NCI-H748 treated with DMSO at 0.1 percent for 48 hours (cell line): ENCODE results near the gene CYP27B1.

ENCODE experiments used
- DNase-seq: peaks from one replicate; lab custom pipeline; 2025; lab: John Stamatoyannopoulos, UW

Gene CYP27B1

DNA sequence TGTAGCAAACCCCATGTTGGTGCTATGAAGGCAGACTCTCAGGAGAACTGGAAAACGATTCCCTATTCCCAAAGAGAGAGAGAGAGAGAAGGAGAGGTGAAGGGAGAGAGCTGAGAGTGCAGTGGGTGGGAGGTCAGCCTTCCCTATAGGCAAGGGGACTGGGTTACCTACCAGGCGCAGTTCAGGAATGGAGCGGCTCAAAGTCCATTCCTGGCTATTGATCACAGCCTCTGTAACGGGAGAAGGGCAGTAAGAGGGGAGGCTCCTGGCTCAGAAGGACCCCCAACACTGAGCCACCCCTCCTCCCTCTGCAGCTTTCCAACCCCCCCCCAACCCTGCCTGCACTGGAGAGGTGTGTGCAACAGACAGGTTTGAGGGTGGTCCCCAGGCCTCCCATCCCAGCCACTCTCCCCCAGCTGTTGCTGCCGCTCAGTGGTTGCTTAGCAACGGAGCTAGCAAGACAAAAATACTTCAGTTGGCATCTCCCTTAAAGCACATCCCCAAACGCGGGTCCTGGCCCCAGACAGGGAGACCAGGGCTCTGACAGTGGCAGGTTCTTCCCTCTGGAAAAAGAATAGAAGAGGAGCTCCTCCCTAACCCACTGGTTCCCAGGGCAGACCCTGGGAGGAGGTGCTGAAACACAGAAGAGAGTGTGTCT, 31.6 kb downstream of the CYP27B1 start:
- DNase-seq, result peak; percentile 54

DNA sequence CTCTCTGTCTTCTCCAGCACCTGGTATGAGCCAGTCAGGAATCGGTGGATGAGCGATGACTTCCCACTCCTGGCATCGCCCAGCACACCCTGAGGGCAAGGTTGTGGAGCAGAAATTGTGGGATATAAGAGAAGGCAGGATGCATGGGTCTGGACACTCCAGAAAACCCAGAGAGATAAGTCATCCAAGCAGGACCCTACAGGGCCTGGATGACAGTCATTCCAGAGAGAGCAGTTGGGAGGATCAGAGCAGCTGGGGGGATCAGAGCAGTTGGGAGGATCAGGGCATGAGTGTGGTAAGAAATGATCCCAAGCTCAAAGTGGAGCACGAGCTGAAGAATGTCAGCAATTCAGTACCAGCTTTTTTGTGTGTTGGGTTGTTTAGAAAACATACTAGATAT, 32.3 kb downstream of the CYP27B1 start:
- no peak for DNase-seq

DNA sequence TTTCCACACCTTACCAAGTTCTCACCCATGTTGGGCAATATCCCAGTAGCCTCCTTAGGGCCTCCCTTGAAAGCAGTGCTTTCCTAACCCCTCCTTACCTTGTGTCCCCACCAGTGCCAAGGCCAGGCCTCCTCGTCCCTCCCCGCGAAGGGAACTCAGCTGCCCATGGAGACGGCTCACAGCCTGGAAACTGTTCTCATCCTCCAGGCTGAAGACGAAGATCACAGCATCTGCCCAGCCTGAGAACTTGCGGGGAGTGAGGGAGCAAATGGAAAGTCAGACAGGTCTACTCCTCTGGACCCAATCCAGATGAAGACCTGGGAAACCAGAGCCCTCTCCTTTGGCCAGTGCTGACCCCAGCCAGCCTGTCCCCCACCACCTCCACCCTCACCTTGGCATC, 33.0 kb downstream of the CYP27B1 start:
- no peak for DNase-seq

DNA sequence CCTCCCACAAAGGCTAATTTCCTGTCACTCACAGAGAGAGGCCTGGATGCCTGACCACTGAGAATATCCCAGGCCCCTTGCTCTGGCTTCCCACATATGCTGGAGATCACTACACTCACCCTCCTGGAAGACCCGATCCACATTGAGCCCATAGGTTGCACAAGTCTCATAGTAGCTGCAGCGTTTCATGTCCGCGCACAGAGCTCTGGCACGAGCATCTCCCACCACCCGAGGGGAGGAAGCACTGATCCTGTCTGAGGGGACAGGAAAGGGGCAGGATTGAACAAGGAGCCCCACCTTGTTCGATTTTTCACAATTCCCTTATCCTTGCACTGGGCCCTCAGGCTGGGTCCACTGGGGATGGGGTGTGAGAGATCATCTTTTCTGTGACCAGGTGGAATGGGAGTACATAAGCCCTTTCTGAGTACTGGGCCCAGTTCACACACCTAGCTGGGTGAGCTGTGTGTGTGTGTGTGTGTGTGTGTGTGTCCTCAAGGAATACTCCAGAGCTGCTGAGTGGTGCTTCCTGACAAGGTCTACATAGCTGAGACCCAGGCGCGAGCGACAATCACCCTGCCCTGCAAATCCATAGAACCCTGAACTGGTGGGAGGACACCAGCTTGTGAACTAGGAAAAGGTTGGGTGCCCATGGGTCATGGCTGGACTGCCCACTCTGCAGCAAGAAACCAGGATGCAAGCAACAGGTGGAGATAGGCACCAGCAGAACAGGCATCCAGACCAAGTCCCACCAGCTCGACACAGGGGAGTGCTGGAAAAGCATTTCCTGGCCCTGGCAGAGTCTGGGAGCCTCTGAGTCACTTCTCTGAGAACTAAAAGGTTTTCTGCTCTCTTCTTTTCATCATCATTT, 33.9 kb downstream of the CYP27B1 start:
- DNase-seq, result no peak

DNA sequence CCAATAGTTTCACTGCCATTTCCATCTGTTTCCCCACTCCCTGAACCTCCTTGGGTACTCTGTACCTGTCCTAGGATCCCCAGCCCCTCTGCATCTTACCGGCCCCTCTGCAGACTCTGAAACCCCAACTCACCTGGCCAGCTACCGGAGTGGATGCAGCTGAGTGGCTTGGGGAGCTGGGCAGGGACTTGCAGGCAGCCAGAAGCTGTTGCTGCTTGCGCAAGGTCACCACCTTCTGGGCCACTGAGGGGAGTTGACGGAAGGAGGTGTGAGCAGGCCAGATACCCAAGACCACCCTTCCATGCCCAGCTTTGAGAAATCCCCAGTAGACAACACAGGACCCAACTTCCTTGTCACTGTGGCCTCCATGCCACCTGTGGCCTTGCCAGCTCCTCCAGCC, 34.6 kb downstream of the CYP27B1 start:
- DNase-seq, result no peak

DNA sequence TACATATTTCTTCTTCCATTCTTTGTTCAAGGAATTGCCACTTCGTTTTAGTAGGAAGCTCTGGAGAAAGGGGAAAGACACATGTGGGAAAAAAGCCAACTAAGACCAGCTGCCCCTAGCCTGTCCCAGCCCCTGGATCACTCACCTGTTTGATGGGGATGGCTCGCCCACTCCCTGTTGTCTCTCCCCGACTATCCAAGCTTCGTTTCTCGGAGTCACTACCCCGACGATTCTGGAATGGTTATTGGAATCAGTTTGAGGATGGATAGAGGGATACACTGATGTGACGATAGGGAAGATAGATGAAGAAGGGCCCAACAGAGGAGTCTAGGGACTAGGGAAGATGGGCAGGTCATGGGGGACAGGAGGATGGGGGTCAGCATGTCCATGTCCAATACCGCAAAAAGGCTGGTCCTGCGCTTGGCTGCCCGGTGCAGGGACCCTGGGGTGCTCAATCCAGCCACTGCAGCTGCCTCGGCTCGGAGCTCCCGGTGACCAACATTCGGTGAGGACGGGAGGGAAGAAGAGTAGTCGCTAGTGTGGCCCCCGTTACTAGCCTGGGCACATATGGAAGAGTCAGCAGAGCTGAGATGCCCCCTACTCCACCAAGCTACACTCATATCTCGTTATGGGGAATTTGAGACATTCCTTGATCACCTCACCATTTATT, 35.3 kb downstream of the CYP27B1 start:
- no peak for DNase-seq

DNA sequence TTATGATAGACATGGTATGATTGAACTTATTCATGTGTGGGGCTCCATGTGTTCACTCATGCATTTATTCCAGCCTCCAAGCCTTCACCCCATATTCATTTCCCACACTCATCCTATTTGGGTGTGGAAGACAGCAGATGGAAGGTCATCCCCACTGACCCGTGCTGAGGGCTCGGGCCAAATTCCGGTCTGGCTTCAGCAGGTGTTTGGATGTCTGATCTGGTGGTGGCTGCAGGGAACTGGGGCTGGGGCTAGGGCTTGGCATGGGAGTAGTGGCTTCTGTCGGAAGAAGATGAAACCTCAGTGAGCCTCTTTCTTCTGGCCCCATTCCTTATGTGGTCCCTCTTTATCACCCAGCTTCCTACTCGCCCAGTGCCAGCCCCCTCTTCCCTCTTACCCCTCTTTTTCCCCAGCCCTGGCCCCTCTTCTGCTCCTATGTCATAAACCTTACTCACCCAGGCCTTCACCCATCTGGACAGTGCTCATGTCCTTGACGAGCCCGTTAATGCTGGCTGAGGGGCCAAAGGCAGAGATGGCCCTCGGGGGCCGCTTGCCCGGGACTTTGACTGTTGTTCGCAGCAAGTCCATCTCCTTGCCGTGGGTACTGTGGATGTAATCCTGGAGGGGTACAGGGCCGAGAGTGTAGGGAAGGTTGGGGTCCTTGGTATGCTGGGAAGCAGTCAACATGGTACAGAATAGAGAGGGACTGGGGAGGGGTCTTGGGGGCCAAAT, 36.4 kb downstream of the CYP27B1 start:
- DNase-seq, result no peak

DNA sequence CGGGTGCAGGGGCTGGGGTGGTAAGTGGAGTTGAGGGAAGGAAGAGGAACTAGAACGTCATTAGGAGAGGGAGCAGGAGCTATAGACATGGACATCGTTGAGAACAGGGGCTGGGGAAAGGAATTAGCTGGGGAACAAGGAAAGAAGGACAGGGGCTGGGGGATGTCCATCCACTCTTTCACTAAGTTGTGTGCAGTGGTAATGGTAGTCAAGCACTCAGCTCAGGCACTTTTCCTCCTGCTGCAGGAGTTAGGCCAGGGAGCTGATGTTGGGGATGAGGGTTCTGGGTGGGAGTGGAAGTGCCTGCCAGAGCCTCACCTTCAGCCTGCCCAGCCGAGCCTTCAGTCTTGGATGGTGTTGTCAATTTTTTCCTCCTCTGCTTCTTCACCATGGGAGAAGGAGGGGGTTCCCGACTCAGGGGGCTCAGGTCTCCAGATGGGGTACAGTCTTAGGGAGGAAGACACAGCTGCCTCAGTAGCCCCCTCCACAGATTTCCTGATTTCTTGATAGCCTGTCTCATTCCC, 37.5 kb downstream of the CYP27B1 start:
- no peak for DNase-seq

DNA sequence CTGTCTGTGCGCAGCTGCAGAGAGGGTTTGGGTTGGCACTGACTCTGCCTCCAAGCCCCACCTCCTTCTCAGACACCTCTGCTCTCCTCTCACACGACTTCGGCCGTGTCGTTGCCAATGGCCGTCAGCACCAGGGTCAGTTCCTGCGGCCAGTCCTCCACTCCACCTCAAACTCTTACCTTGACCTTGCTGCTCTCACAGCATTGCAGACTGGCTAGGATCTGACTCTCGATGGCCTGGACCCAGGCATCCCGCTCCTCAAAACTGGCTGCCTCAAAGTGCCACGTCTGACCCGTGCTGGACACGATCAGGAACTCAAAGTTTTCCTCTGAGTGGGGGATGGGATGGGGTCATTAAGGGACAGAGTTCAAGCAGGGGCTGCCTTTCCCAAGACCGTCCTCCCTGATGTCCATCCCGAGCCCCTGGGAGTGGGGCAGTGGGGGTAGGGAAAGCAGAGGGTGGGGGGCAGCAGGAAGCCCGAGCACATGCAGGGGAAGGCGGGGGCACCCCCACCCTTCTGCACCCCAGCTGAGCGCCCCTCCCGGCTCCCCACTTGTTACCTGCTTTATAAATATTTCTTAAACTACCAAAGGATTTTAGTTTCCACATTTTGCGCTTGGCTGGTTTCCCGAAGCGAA, 39.0 kb downstream of the CYP27B1 start:
- DNase-seq, result no peak

DNA sequence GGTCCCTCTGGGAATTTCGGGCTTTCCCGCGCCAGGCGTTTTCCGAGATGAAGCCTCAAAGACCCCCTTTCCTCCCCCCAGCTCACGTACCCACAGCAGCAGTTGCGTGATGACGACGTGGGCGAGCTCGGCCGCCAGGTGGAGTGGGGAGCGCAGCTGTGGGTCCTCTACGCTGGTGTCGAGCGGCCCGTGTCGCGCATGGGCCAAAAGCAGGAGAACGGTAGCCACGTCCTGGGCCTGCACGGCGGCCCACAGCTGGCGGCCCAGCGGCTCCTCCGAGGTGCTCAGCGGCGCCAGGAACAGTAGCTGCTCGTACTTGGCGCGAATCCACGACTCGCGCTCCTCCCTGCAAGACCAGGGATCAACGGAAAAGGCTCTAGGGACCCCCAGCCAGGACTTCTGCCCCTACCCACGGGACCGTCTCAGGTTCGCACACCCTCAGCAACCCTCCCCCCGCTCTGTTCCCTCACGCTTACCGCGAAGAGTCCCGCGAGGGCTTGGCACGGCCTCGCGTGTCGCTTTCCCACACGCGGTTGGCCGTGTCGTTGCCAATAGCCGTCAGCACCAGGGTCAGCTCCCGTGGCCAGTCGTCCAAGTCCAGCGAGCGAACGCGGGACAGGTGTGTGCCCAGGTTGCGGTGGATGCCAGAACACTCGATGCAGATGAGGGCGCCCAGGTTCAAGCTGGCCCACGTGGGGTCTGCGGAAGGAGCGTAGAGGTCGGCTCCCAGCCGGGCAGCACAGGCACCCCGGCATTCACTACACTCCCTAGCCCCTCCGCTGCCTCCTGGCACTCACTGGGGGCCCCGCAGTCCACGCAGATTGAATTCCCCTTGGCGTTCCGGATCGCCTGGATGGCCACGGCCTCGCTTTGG, 39.8 kb downstream of the CYP27B1 start:
- DNase-seq, result no peak

DNA sequence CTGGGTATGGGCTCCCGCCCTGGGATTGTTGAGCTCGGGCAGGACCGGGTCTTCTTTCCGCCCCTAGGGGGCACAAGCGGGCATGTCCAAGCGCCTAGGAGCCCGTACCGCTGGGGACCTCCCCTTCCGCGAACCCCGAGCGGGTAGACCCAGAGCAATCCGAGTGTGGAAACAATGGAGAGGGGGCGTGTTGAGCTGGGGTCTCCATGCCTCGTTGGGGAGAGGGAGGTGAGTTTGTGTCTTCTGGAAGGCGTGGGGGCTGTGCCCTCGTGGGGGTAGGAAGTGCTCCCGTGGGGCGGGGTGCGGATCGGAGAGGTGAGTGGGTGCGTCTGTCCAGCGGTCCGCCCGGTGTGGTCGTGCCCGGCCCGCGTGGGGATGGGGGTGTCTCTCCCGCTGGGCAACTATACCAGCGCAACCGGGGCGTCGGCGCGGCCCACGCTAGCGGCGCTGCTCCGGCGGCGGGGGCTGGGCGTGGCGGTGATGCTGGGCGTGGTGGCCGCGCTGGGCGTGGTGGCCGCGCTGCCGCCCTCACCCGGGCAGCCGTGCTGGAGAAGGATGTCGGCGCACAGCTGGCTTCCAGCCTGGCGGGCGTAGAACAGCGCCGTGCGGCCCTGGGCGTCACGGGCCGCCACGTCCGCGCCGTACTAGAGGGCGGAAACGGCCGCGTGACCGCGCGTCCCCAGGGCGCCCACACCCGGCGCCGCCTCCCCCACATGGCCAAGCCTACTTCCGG, 40.6 kb downstream of the CYP27B1 start:
- DNase-seq, result peak; percentile 79

DNA sequence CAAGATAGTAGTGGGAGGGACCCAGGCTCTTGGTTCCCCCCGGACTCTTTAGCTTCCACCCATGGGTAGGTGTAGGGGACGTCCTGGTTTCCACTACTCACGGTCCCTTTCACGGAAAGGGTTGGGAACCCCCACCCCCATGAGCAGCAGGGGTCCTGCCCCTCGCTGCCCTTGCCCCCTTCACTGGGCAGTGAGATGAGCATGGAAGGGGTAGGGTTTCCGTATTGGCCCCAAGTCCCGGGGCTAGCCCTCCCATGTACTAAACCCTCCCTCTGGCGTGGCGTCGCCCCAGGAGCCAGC, 41.1 kb downstream of the CYP27B1 start:
- no peak for DNase-seq

DNA sequence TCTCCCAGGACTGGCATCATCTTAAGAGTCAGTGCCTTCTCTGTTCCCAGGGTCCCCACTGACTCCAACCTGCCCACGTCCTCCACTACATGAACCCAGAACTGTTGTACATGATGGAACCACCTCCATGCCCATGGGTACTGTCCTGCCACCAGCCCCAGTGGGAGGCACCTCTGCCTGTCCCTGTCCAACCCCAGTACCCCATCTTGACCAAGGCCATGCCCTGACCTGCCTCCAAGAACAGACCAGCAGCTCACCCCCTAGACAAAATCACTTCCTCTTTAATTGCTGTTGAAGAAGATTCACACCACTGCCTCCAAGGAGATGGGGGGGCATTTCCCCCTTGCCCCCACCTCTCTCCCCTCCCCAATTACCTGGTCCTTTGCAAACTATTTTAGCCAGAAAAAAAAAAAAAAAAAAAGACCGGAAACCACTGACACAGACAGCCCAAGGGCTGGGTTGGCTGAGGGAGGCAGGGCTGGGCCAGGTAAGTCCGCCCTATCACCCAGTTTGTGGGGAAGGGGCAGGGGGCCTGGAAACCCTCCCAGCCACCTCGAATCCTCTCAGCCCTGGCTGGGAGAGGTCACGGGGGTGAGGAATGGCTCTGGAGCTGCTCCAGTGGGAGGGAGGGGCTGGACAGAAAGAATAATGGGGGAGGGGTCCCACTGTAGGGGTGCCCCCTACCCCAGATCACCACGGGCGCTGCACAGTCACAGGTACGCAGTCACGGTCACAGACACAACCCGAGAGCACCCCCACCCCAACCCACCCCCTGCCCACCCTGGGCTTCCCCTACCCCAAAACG, 41.7 kb downstream of the CYP27B1 start:
- no peak for DNase-seq

DNA sequence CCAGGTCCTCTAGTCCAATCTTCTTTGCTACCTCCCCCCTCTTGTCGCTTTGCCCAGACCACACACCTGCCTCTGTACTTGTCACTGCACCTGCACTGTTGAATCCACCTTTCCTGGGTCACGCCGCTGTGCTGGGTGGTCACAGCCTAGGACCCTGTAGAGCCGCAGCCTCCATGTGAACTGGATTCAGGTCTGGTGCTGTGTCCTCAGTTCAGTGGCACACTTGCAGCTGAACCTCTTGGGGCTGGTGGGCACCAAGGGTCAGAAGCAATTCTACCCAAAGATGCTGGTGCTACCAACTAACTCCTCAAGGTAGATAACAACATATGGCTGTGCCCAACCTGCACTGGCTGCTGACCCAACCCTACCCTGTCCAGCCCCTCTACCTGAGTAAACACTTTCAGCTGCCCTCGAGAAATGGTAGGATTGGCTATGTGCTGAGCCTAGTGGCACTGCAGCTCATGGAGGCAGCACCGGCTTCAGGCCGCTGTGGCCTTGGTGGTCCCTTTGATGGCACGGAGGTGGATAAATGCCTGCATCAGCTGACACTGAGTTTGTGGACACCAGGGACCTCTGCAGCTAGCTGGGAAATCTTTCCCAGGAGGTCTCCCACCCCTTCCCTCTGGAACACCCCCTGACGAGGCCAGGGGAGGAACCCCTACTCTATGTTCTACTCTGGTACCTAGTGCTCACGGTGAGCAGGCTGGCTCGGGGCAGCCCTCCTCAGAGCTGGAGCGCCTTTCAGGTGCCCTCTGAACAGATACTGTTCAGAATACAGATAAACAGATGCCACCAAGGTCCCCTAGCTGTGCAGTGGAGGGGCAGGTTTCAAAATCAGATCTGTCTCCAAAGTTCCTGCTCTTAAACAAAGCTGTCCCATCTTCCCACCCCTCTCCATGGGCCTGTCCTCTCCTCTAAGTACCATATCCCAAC, 42.6 kb downstream of the CYP27B1 start:
- no peak for DNase-seq

DNA sequence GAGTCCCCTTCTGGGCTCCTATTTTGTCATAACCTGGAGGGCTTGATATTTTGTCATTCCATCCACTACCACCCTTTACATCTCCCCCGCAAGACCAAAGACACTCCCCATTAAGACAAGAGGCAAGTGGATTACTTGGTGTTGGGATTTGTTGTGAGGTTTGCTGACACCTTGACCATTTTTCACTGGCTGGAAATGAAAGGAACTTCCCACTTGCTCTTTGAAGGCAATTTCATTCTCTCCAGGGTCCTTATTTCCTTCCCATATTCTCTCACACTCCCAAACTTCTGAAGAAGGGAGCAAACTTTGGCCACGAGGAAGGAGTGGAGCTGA, 43.3 kb downstream of the CYP27B1 start:
- DNase-seq, result no peak

DNA sequence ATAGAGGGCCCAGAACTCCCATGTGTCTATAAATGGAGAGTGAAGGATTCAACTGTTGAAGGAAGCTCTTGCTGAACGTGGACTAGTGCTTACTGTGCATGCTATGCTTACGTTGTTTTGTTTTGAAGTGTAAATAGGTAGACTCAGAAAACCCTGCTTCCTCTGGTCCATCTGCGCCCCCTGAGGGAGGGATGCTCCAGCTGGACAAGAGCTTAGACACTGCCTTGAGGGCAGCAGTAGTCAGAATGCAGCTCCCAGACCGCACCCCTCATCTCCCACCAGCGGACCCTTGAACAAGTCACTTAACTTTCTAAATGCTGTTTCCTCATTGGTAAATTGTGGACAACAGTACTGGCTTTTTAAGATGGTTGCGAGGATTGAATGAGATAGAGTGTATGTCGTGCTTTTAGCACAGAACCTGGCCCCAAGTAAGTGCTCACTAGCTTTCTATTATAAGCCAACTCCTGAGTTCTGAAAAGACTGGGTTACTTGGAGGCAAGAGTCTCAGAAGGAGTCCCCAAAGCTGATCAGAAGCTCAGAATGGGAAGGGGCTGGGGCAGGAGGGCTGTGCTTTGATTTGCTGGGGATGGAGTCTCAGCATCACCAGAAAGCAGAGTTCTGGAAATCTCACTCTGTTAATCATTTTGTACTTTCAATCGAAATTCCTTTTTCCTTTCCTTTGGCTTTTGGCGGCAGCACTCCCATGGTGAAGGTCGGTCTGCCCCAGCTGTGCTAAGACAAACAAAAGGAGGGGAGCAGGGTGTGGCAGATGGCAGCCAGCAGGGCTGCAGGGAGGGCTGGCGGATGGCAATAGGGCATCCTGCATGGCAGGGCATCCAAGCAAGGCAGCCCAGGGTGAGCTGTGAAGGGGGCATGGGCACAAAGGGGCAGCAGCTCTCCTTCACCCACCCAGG, 43.9 kb downstream of the CYP27B1 start:
- DNase-seq, result no peak
